ENCODE data around the gene EOMES.

Gene EOMES

GRCh38 chr3:27737091-27737490 is 15.0 kb upstream of the EOMES start:
- Histone ChIP-seq H2AFZ (ENCODE audit: low read depth) (no peak overlapping the region), H4K20me1 (ENCODE audit: insufficient read depth) (no peaks in the 10 kb centered on the region), H3K27me3 (ENCODE audit: insufficient read depth, low read depth) (no peaks in the 10 kb centered on the region), H3K4me1 (ENCODE audit: low read depth, poor library complexity, severe bottlenecking) (no peaks in the 10 kb centered on the region), H3K9ac (no peak overlapping the region), H3K4me3 (IDR thresholded peaks at IDR 0.05; ENCODE audit: insufficient read depth, low read depth, low read length) (no peak overlapping the region), H3K36me3 (ENCODE audit: insufficient read depth) (no peaks in the 10 kb centered on the region), H3K27ac (no peak overlapping the region), H3K4me2 (no peak overlapping the region), H3K79me2 (ENCODE audit: insufficient read depth, low read depth) (no peaks in the 10 kb centered on the region)
- no peak for TF ChIP-seq CTCF (conservative IDR thresholded peaks at IDR 0.05; ENCODE audit: low read depth, low read length)

DNA sequence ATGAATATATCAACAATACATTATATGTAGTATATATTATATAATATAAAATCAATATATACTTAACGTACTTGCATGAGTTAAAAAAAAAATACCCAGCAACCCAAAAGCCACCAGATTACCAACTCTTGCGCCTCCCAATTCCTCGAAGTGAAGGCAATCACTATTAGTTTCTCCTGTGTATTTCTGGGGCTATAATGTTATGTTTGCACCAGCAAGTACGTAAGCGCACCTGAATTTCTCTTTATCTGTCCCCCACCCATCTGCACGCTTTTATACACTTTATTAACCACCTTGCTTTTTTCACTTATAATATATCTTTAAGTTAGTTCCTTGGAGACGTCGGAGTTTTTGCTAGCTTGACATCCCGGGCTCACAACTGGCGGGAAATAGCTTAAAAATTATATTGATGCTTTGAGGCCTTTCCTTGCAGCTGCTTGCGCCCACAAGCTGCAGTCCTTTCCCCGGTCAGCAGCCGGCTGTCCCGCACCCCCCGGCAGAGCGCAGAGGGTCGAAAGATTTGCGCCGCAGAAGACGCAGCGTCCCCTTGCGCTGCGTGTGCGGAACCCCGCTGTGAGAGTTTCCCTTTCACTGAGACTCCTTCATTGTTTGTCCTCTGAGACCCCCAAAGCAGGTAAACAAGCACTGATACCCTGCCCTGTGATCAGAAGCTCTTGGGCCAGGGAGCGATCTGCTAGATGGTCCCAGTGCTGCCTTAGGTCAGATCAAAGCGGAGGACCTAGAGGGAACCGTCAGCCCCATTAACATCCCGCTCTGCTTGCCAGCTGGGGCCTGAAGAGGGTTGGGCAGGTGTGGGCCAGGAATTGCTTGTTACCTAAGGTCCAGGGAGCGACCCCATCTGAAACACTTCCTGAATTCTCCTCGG is 8.9 kb upstream of the EOMES start:
- Histone ChIP-seq H3K27ac (no peak overlapping the region), H3K36me3 (ENCODE audit: insufficient read depth) (no peaks in the 10 kb centered on the region), H3K27me3 (ENCODE audit: insufficient read depth, low read depth) (no peaks in the 10 kb centered on the region), H4K20me1 (ENCODE audit: insufficient read depth) (no peaks in the 10 kb centered on the region), H3K4me2 (no peak overlapping the region), H3K4me1 (ENCODE audit: low read depth, poor library complexity, severe bottlenecking) (no peaks in the 10 kb centered on the region), H3K9ac (no peak overlapping the region), H3K4me3 (IDR thresholded peaks at IDR 0.05; ENCODE audit: insufficient read depth, low read depth, low read length) (no peak overlapping the region), H2AFZ (ENCODE audit: low read depth) (no peak overlapping the region), H3K79me2 (ENCODE audit: insufficient read depth, low read depth) (no peaks in the 10 kb centered on the region)
- no peak for TF ChIP-seq CTCF (conservative IDR thresholded peaks at IDR 0.05; ENCODE audit: low read depth, low read length)

GRCh38 chr3:27729748-27730611 is 7.9 kb upstream of the EOMES start:
- no peaks in the 10 kb centered on the region for H3K79me2 ChIP-seq (ENCODE audit: insufficient read depth, low read depth)
- H2AFZ ChIP-seq (ENCODE audit: low read depth) = no peak overlapping the region
- no peak for TF ChIP-seq CTCF (conservative IDR thresholded peaks at IDR 0.05; ENCODE audit: low read depth, low read length)
- H3K4me3 ChIP-seq (IDR thresholded peaks at IDR 0.05; ENCODE audit: insufficient read depth, low read depth, low read length) = no peak overlapping the region
- no peaks in the 10 kb centered on the region for H3K27me3 ChIP-seq (ENCODE audit: insufficient read depth, low read depth)
- H3K4me1 ChIP-seq (ENCODE audit: low read depth, poor library complexity, severe bottlenecking) = no peaks in the 10 kb centered on the region
- H3K27ac ChIP-seq = no peak overlapping the region
- H3K36me3 ChIP-seq (ENCODE audit: insufficient read depth) = no peaks in the 10 kb centered on the region
- no peaks in the 10 kb centered on the region for H4K20me1 ChIP-seq (ENCODE audit: insufficient read depth)
- H3K9ac ChIP-seq = no peak overlapping the region
- no peak overlapping the region for H3K4me2 ChIP-seq

- no peak for TF ChIP-seq CTCF (conservative IDR thresholded peaks at IDR 0.05; ENCODE audit: low read depth, low read length)
- Histone ChIP-seq H2AFZ (ENCODE audit: low read depth) (no peak overlapping the region), H3K36me3 (ENCODE audit: insufficient read depth) (no peaks in the 10 kb centered on the region), H3K79me2 (ENCODE audit: insufficient read depth, low read depth) (no peaks in the 10 kb centered on the region), H3K27ac (no peak overlapping the region), H3K4me1 (ENCODE audit: low read depth, poor library complexity, severe bottlenecking) (no peaks in the 10 kb centered on the region), H4K20me1 (ENCODE audit: insufficient read depth) (no peaks in the 10 kb centered on the region), H3K4me2 (no peak overlapping the region), H3K9ac (no peak overlapping the region), H3K4me3 (IDR thresholded peaks at IDR 0.05; ENCODE audit: insufficient read depth, low read depth, low read length) (no peak overlapping the region), H3K27me3 (ENCODE audit: insufficient read depth, low read depth) (no peaks in the 10 kb centered on the region)
Measured at GRCh38 chr3:27729325-27729724, 7.2 kb upstream of the EOMES start.

Measured in KMS-11 (cell line).